Effector memory CD8-positive, alpha-beta T cell (primary cell): ENCODE data around the gene TMX2.

Experiments
- ATAC-seq: fragments of 150-1000 bp; cut with Tn5 transposase; replicated peaks from 2 replicates; pipeline ENCODE4 v1.10.0; 2021; ENCODE audit warnings: mild to moderate bottlenecking, moderate library complexity
- DNase-seq, 3 experiments: peaks; one replicate each; pipeline ENCODE4 v3.0.0; 2021
- H3K27ac Mint-ChIP-seq, 2 donors: one replicate each; pipeline ENCODE4 v1.8.0; 2022; ENCODE audit warnings: mild to moderate bottlenecking in 2 of 2, mixed read lengths in 2 of 2, moderate library complexity in 2 of 2
- H3K27me3 Mint-ChIP-seq, 2 donors: one replicate each; pipeline ENCODE4 v1.8.0; 2022; ENCODE audit warnings: mixed read lengths in 2 of 2
- H3K36me3 Mint-ChIP-seq: one replicate; pipeline ENCODE4 v1.8.0; 2022; ENCODE audit warnings: mild to moderate bottlenecking, moderate library complexity, mixed read lengths; ENCODE audit not compliant: insufficient read depth
- H3K4me1 Mint-ChIP-seq, 2 donors: one replicate each; pipeline ENCODE4 v1.8.0; 2022; ENCODE audit warnings: low read depth in 2 of 2, mixed read lengths in 2 of 2
- H3K4me3 Mint-ChIP-seq, 2 donors: one replicate each; pipeline ENCODE4 v1.8.0; 2022; ENCODE audit warnings: mild to moderate bottlenecking in 2 of 2, mixed read lengths in 2 of 2, moderate library complexity in 2 of 2
- H3K9me3 Mint-ChIP-seq, 2 donors: one replicate each; pipeline ENCODE4 v1.8.0; 2022; ENCODE audit warnings: mixed read lengths in 2 of 2

Gene TMX2

GRCh38 chr11:57762235-57762861, 50.0 kb downstream of the TMX2 start:
- no peak for ATAC-seq
- H3K4me3 Mint-ChIP-seq = no peak overlapping the region

GRCh38 chr11:57763568-57763967, 51.2 kb downstream of the TMX2 start:
- Mint-ChIP-seq H3K4me1 (no peaks in the 10 kb centered on the region), H3K27me3 (no peaks in the 10 kb centered on the region), H3K27ac (no peak overlapping the region), H3K36me3 (no peaks in the 10 kb centered on the region), H3K9me3 (no peaks in the 10 kb centered on the region), H3K4me3 (no peak overlapping the region)
- DNase-seq (no peak), ATAC-seq (no peak)

More at GRCh38 chr11:57762235-57762861, 50.0 kb downstream of the TMX2 start:
- Mint-ChIP-seq H3K36me3 (no peaks in the 10 kb centered on the region), H3K9me3 (no peaks in the 10 kb centered on the region), H3K27ac (no peak overlapping the region), H3K4me1 (no peaks in the 10 kb centered on the region), H3K27me3 (no peaks in the 10 kb centered on the region)
- DNase-seq = no peak

- Mint-ChIP-seq H3K9me3 (no peaks in the 10 kb centered on the region), H3K27ac (no peak overlapping the region), H3K4me1 (no peaks in the 10 kb centered on the region), H3K4me3 (no peak overlapping the region), H3K36me3 (no peaks in the 10 kb centered on the region), H3K27me3 (no peaks in the 10 kb centered on the region)
- DNase-seq = no peak
- no peak for ATAC-seq
These were observed 51.6 kb downstream of the TMX2 start for GRCh38 chr11:57764021-57764420.

- no peaks in the 10 kb centered on the region for H3K36me3 Mint-ChIP-seq
- no peaks in the 10 kb centered on the region for H3K27me3 Mint-ChIP-seq
- H3K4me3 Mint-ChIP-seq = no peak overlapping the region
- no peak for ATAC-seq
- H3K27ac Mint-ChIP-seq = no peak overlapping the region
- H3K9me3 Mint-ChIP-seq = no peaks in the 10 kb centered on the region
- no peaks in the 10 kb centered on the region for H3K4me1 Mint-ChIP-seq
- no peak for DNase-seq
These were observed 52.2 kb downstream of the TMX2 start for GRCh38 chr11:57764566-57764965.

GRCh38 chr11:57764972-57765371, 52.6 kb downstream of the TMX2 start:
- ATAC-seq (no peak), DNase-seq (no peak)
- no peak overlapping the region for H3K4me3 Mint-ChIP-seq
- H3K27me3 Mint-ChIP-seq = no peaks in the 10 kb centered on the region
- H3K4me1 Mint-ChIP-seq = no peaks in the 10 kb centered on the region
- H3K36me3 Mint-ChIP-seq = no peaks in the 10 kb centered on the region
- no peaks in the 10 kb centered on the region for H3K9me3 Mint-ChIP-seq
- H3K27ac Mint-ChIP-seq = no peak overlapping the region

GRCh38 chr11:57770793-57771192, 58.4 kb downstream of the TMX2 start:
- H3K36me3 Mint-ChIP-seq = no peaks in the 10 kb centered on the region
- no peak for ATAC-seq
- H3K27me3 Mint-ChIP-seq = no peaks in the 10 kb centered on the region
- H3K4me3 Mint-ChIP-seq = no peak overlapping the region
- no peak for DNase-seq
- peaks cover 0 to 7% of the 10 kb centered on the region in 2 donors for H3K4me1 Mint-ChIP-seq
- no peak overlapping the region for H3K27ac Mint-ChIP-seq
- H3K9me3 Mint-ChIP-seq = no peaks in the 10 kb centered on the region

GRCh38 chr11:57771365-57771764, 59.0 kb downstream of the TMX2 start:
- Mint-ChIP-seq H3K27me3 (no peaks in the 10 kb centered on the region), H3K4me1 (peaks cover 0 to 7% of the 10 kb centered on the region in 2 donors), H3K36me3 (no peaks in the 10 kb centered on the region), H3K4me3 (no peak overlapping the region), H3K9me3 (no peaks in the 10 kb centered on the region), H3K27ac (no peak overlapping the region)
- no peak for DNase-seq
- no peak for ATAC-seq

GRCh38 chr11:57772562-57772961, 60.2 kb downstream of the TMX2 start:
- Mint-ChIP-seq H3K36me3 (no peaks in the 10 kb centered on the region), H3K27ac (no peak overlapping the region), H3K4me1 (peaks cover 6 to 7% of the 10 kb centered on the region in 2 donors), H3K4me3 (no peak overlapping the region), H3K9me3 (no peaks in the 10 kb centered on the region), H3K27me3 (no peaks in the 10 kb centered on the region)
- no peak for DNase-seq
- ATAC-seq = no peak

- no peak for ATAC-seq
- Mint-ChIP-seq H3K4me1 (peaks cover 6 to 7% of the 10 kb centered on the region in 2 donors), H3K9me3 (no peaks in the 10 kb centered on the region), H3K4me3 (no peak overlapping the region), H3K36me3 (no peaks in the 10 kb centered on the region), H3K27ac (no peak overlapping the region), H3K27me3 (no peaks in the 10 kb centered on the region)
- no peak for DNase-seq
These were observed 60.7 kb downstream of the TMX2 start for GRCh38 chr11:57773026-57773598.

- Mint-ChIP-seq H3K36me3 (no peaks in the 10 kb centered on the region), H3K4me1 (peaks cover 6 to 7% of the 10 kb centered on the region in 2 donors), H3K27ac (no peak overlapping the region), H3K27me3 (no peaks in the 10 kb centered on the region), H3K4me3 (no peak overlapping the region), H3K9me3 (no peaks in the 10 kb centered on the region)
- ATAC-seq = no peak
- DNase-seq = no peak
These were observed 63.1 kb downstream of the TMX2 start for GRCh38 chr11:57775491-57775890.

- ATAC-seq = no peak
- H3K27me3 Mint-ChIP-seq = no peaks in the 10 kb centered on the region
- H3K36me3 Mint-ChIP-seq = no peaks in the 10 kb centered on the region
- H3K4me1 Mint-ChIP-seq = peaks cover 6 to 7% of the 10 kb centered on the region in 2 donors
- no peak overlapping the region for H3K4me3 Mint-ChIP-seq
- H3K27ac Mint-ChIP-seq = no peak overlapping the region
- no peaks in the 10 kb centered on the region for H3K9me3 Mint-ChIP-seq
- DNase-seq = no peak
These were observed 63.7 kb downstream of the TMX2 start for GRCh38 chr11:57776031-57776521.

- DNase-seq = no peak
- H3K27ac Mint-ChIP-seq = peak overlapping the region in 1 of 2 donors; percentile 44
- no peak overlapping the region for H3K4me3 Mint-ChIP-seq
- no peaks in the 10 kb centered on the region for H3K36me3 Mint-ChIP-seq
- H3K9me3 Mint-ChIP-seq = no peaks in the 10 kb centered on the region
- H3K4me1 Mint-ChIP-seq = peaks cover 6 to 7% of the 10 kb centered on the region in 2 donors
- H3K27me3 Mint-ChIP-seq = no peaks in the 10 kb centered on the region
- ATAC-seq = no peak
These were observed 64.3 kb downstream of the TMX2 start for GRCh38 chr11:57776577-57777210.

- DNase-seq = no peak
- no peaks in the 10 kb centered on the region for H3K9me3 Mint-ChIP-seq
- H3K4me1 Mint-ChIP-seq = peaks cover 6 to 7% of the 10 kb centered on the region in 2 donors
- H3K27me3 Mint-ChIP-seq = no peaks in the 10 kb centered on the region
- H3K4me3 Mint-ChIP-seq = no peak overlapping the region
- H3K27ac Mint-ChIP-seq = no peak overlapping the region
- no peaks in the 10 kb centered on the region for H3K36me3 Mint-ChIP-seq
- no peak for ATAC-seq
These were observed 65.5 kb downstream of the TMX2 start for GRCh38 chr11:57777969-57778317.
